SHP77 (cell line): ENCODE results near the gene TRIM49.
"Not testable (repeated sequence)": the region's sequence is repeated elsewhere in the genome, so short reads cannot be mapped to it uniquely, and the experiment has no call there.

ENCODE experiments used
- DNase-seq, 2 experiments: peaks; one replicate each; lab custom pipeline; 2025; lab: John Stamatoyannopoulos, UW

The TRIM49 gene

GRCh38 chr11:89808475-89808874, at the start of gene TRIM49:
Gene TRIM49 (minus strand): TSS chr11:89808575. CDS start chr11:89804469, 4,106 bp downstream.
- not testable (repeated sequence) for DNase-seq

- DNase-seq = not testable (repeated sequence)
These were observed 18.3 kb upstream of the TRIM49 start for GRCh38 chr11:89826694-89827093.

GRCh38 chr11:89820008-89820407, 11.6 kb upstream of the TRIM49 start:
- DNase-seq = not testable (repeated sequence)

- DNase-seq = not testable (repeated sequence)
These were observed 5.2 kb upstream of the TRIM49 start for GRCh38 chr11:89813535-89813934.

- DNase-seq = not testable (repeated sequence)
These were observed 20.8 kb downstream of the TRIM49 start for GRCh38 chr11:89787506-89788063.

GRCh38 chr11:89785726-89786125, 22.6 kb downstream of the TRIM49 start:
- DNase-seq = not testable (repeated sequence)

GRCh38 chr11:89750822-89751221, 57.6 kb downstream of the TRIM49 start:
- not testable (repeated sequence) for DNase-seq
